T-helper 1 cell treated with Interleukin-12 subunit alpha and Interleukin-12 subunit beta and Interleukin-4 antibody, amounts not matched to agents 30 μg/mL and 1 μg/mL, for 36 hours (primary cell): Measurements from ENCODE around the gene CHIC2.
"Not testable (repeated sequence)": the region's sequence is repeated elsewhere in the genome, so short reads cannot be mapped to it uniquely, and the experiment has no call there.

Experiments
- H3K27ac Mint-ChIP-seq: one replicate; pipeline ENCODE4 v1.8.0; 2021; ENCODE audit warnings: mild to moderate bottlenecking, mixed read lengths
- H3K27me3 Mint-ChIP-seq: one replicate; pipeline ENCODE4 v1.8.0; 2021; ENCODE audit warnings: low read depth, mixed read lengths
- H3K36me3 Mint-ChIP-seq: one replicate; pipeline ENCODE4 v1.8.0; 2021; ENCODE audit warnings: low read depth, mixed read lengths
- H3K4me1 Mint-ChIP-seq: one replicate; pipeline ENCODE4 v1.8.0; 2021; ENCODE audit warnings: low read depth, mixed read lengths
- H3K4me3 Mint-ChIP-seq: one replicate; pipeline ENCODE4 v1.8.0; 2021; ENCODE audit warnings: mild to moderate bottlenecking, moderate library complexity, mixed read lengths
- H3K9me3 Mint-ChIP-seq: one replicate; pipeline ENCODE4 v1.8.0; 2021; ENCODE audit warnings: mixed read lengths

Gene CHIC2

GRCh38 chr4:54064317-54065111 lies at the start of gene CHIC2:
CHIC2 (minus strand) TSS chr4:54064605; CDS start chr4:54064300, 305 bp downstream.
- Mint-ChIP-seq H3K4me1 (peaks cover 30% of the 10 kb centered on the region), H3K27ac (peak within 1 kb of the TSS; percentile 94), H3K27me3 (peaks cover 4% of the 10 kb centered on the region), H3K4me3 (peak within 1 kb of the TSS; percentile 95), H3K36me3 (peaks cover 16% of the 10 kb centered on the region), H3K9me3 (no peaks in the 10 kb centered on the region)

- not testable (repeated sequence) for H3K27ac Mint-ChIP-seq, H3K9me3 Mint-ChIP-seq, H3K36me3 Mint-ChIP-seq, H3K4me3 Mint-ChIP-seq, H3K4me1 Mint-ChIP-seq
- H3K27me3 Mint-ChIP-seq = peaks cover 42% of the 10 kb centered on the region
Measured at GRCh38 chr4:54113206-54113605, 48.8 kb upstream of the CHIC2 start.

- Mint-ChIP-seq H3K4me1 (peaks cover 8% of the 10 kb centered on the region), H3K36me3 (no peaks in the 10 kb centered on the region), H3K27me3 (peaks cover 60% of the 10 kb centered on the region), H3K9me3 (no peaks in the 10 kb centered on the region), H3K27ac (no peak overlapping the region), H3K4me3 (no peak overlapping the region)
Measured at GRCh38 chr4:54110019-54110416, 45.6 kb upstream of the CHIC2 start.

- H3K4me1 Mint-ChIP-seq = peaks cover 12% of the 10 kb centered on the region
- no peaks in the 10 kb centered on the region for H3K36me3 Mint-ChIP-seq
- no peaks in the 10 kb centered on the region for H3K9me3 Mint-ChIP-seq
- no peak overlapping the region for H3K4me3 Mint-ChIP-seq
- peaks cover 66% of the 10 kb centered on the region for H3K27me3 Mint-ChIP-seq
- no peak overlapping the region for H3K27ac Mint-ChIP-seq
Measured at GRCh38 chr4:54109241-54110018, 45.0 kb upstream of the CHIC2 start.

GRCh38 chr4:54107951-54108748 lies 43.7 kb upstream of the CHIC2 start:
- Mint-ChIP-seq H3K4me1 (peaks cover 12% of the 10 kb centered on the region), H3K4me3 (no peak overlapping the region), H3K27ac (no peak overlapping the region), H3K9me3 (no peaks in the 10 kb centered on the region), H3K36me3 (no peaks in the 10 kb centered on the region), H3K27me3 (peaks cover 79% of the 10 kb centered on the region)

DNA sequence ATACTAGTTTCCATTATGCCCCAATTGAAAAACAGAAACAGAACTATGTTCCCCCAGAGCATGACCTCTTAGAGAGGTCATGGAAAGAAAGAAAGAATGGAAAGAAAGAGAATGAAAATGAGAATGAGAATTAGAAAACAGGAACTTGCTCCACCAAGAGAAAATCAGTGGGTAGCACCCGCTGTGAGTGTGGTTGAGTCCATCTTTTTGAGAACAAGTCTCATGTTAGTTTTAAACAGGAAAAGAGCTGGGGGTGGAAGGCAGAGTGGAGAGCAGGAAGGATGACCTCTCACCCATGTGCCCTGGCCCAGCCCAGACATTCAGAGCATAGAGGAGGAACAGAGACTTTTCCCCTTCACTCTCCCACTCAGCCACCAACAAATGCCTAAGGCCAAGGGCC lies 40.5 kb upstream of the CHIC2 start:
- Mint-ChIP-seq H3K4me3 (no peak overlapping the region), H3K36me3 (peaks cover 2% of the 10 kb centered on the region), H3K27ac (no peak overlapping the region), H3K27me3 (peaks cover 85% of the 10 kb centered on the region), H3K4me1 (peaks cover 24% of the 10 kb centered on the region), H3K9me3 (no peaks in the 10 kb centered on the region)

- Mint-ChIP-seq H3K36me3 (peaks cover 2% of the 10 kb centered on the region), H3K4me3 (no peak overlapping the region), H3K27ac (no peak overlapping the region), H3K4me1 (peaks cover 23% of the 10 kb centered on the region), H3K27me3 (peaks cover 85% of the 10 kb centered on the region), H3K9me3 (no peaks in the 10 kb centered on the region)
Measured at GRCh38 chr4:54103190-54103574, 38.8 kb upstream of the CHIC2 start.

DNA sequence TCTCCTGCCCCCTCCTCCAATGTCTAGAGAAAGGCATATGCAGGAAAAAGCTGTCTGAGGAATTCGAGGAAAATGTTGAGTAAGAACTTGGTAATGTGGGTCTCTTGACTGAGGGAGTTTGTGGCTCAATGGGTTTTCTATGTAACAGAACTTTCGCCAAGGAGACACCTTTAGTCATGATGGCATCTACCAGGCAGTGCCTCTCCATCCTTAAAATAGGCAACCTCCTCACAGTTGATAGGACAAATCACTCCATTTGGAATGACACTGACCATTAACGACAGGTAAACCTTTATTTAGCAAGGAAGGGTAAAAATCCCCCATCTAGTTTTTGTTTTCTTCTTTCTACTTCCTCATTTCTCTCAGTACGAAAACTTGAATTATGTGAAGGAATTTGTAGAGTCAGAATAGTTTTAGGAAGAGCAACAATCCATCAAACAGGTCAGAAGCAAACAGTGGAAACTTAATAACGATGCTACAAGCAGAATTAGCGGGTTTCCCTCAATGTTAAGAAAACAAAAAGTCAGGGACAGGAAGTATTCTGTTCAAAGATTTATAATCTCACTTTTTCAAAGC lies 38.2 kb upstream of the CHIC2 start:
- Mint-ChIP-seq H3K36me3 (peaks cover 2% of the 10 kb centered on the region), H3K4me1 (peaks cover 23% of the 10 kb centered on the region), H3K9me3 (no peaks in the 10 kb centered on the region), H3K27me3 (peaks cover 86% of the 10 kb centered on the region), H3K4me3 (no peak overlapping the region), H3K27ac (no peak overlapping the region)

GRCh38 chr4:54101190-54102041 lies 37.0 kb upstream of the CHIC2 start:
- no peaks in the 10 kb centered on the region for H3K9me3 Mint-ChIP-seq
- peaks cover 2% of the 10 kb centered on the region for H3K36me3 Mint-ChIP-seq
- H3K4me3 Mint-ChIP-seq = peak overlapping the region; percentile 54
- H3K27ac Mint-ChIP-seq = peak overlapping the region; percentile 50
- H3K4me1 Mint-ChIP-seq = peaks cover 23% of the 10 kb centered on the region
- H3K27me3 Mint-ChIP-seq = peaks cover 89% of the 10 kb centered on the region

DNA sequence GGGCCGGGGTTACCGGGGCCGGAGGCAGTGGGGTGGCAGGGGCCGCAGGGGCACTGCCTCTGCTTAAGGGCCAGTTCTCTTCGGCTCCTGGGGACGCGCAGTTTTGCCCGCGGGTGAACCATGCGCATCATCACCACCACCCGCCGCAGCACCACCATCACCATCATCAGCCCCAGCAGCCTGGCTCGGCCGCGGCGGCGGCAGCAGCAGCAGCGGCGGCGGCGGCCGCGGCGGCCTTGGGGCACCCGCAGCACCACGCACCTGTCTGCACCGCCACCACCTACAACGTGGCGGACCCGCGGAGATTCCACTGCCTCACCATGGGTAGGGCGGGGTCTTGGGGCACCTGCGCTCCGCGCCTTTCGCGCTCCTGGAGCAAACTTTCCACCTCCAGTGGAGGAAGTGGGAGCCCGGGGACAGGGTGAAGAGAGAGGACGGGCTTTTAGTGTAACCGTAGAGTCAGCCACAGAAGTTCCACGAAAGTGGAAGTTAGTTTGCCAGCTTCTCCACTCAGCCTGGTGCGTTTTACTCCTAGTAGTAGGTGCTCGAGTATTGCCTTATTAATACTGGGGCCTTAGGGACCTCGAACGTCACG lies 36.3 kb upstream of the CHIC2 start:
- Mint-ChIP-seq H3K27ac (no peak overlapping the region), H3K36me3 (peaks cover 2% of the 10 kb centered on the region), H3K4me1 (peaks cover 23% of the 10 kb centered on the region), H3K27me3 (peaks cover 92% of the 10 kb centered on the region), H3K9me3 (no peaks in the 10 kb centered on the region), H3K4me3 (peak overlapping the region; percentile 54)

GRCh38 chr4:54099748-54100574 lies 35.6 kb upstream of the CHIC2 start, which contains the start of gene GSX2:
GSX2 (plus strand) TSS chr4:54100163; CDS start chr4:54100345, 182 bp downstream.
- peaks cover 2% of the 10 kb centered on the region for H3K36me3 Mint-ChIP-seq
- H3K27me3 Mint-ChIP-seq = peaks cover 93% of the 10 kb centered on the region
- H3K4me3 Mint-ChIP-seq = peak within 1 kb of the TSS; percentile 54
- H3K4me1 Mint-ChIP-seq = peaks cover 23% of the 10 kb centered on the region
- no peaks in the 10 kb centered on the region for H3K9me3 Mint-ChIP-seq
- H3K27ac Mint-ChIP-seq = peak within 1 kb of the TSS; percentile 15

DNA sequence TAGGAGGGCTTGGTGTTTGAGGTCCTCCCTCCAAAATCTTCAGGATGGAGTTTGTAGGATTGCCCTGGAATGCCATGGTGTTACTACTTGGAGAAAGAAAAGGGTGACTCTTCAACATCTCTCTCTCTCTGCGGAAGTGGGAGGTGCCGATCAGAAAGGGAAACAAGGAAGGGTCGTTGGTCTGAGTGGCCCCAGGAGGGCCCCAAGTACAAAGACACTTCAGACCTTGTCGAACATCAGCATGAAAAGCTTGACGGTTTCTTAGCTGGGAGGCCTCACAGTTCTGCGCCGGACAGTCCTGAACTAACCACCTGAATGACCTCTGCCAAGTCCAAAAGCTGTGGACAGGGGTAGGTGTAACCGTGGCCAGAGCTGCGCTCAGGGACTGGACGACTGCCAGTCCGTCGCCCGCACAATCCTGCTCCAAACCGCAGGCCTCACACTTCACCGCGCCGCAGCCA lies 34.9 kb upstream of the CHIC2 start:
- no peaks in the 10 kb centered on the region for H3K9me3 Mint-ChIP-seq
- peaks cover 2% of the 10 kb centered on the region for H3K36me3 Mint-ChIP-seq
- H3K4me3 Mint-ChIP-seq = peak overlapping the region; percentile 26
- peaks cover 18% of the 10 kb centered on the region for H3K4me1 Mint-ChIP-seq
- H3K27me3 Mint-ChIP-seq = peaks cover 93% of the 10 kb centered on the region
- H3K27ac Mint-ChIP-seq = peak overlapping the region; percentile 15
